ENCODE measurements around the gene NRXN3.

DNA sequence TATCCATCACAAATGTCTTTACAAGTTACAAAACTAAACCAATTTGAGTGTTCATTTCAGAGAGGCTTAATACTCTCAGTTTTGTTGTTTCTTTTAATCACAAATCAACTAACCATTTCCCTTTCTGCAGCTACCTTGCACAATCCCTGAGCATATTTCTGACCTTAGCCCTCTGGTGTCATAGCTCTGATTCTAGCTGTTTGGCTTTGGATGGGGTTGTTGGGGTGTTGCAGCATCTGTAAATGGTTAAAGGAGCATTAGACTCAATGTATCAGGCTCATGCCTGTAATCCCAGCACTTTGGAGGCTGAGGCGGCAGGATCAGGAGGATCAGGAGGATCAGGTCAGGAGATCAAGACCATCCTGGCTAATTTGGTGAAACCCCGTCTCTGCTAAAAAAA is 461.4 kb downstream of the NRXN3 start:
- TF ChIP-seq, protein P1, sequence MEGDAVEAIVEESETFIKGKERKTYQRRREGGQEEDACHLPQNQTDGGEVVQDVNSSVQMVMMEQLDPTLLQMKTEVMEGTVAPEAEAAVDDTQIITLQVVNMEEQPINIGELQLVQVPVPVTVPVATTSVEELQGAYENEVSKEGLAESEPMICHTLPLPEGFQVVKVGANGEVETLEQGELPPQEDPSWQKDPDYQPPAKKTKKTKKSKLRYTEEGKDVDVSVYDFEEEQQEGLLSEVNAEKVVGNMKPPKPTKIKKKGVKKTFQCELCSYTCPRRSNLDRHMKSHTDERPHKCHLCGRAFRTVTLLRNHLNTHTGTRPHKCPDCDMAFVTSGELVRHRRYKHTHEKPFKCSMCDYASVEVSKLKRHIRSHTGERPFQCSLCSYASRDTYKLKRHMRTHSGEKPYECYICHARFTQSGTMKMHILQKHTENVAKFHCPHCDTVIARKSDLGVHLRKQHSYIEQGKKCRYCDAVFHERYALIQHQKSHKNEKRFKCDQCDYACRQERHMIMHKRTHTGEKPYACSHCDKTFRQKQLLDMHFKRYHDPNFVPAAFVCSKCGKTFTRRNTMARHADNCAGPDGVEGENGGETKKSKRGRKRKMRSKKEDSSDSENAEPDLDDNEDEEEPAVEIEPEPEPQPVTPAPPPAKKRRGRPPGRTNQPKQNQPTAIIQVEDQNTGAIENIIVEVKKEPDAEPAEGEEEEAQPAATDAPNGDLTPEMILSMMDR (IDR thresholded peaks at IDR 0.05 in 4 of 5, conservative IDR thresholded peaks at IDR 0.05 in 1 of 5): no peak
- TF ChIP-seq POLR2A (IDR thresholded peaks at IDR 0.05): no peak
